Measurements from ENCODE around the gene SELENOO. TPM values are rescaled to one million over a fixed set of nuclear protein-coding genes. Genes with fewer than 3 reads are reported as not detected.

Gene SELENOO
- total RNA-seq, 1 donor from 2014 or later = 15.0 TPM

DNA sequence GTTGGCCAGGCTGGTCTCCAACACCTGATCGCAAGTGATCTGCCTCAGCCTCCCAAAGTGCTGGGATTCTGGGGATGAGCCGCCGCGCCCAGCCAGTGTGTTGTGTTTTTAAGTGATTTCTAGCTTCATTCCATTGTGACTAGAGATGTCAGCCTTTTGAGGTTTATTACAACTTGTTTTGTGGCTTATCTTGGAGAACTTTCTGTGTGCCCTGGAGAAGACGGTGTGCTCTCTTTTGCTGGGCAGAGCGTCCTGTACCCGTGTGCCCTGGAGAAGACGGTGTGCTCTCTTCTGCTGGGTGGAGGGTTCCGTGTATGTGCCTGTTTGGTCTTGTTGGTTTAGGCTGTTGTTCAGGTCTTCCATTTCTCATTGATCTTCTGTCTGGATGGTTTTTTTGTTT, 12.5 kb downstream of the SELENOO start:
- DNase-seq = no peak
- Histone ChIP-seq H3K36me3 (peaks cover 88% of the 10 kb centered on the region), H3K27me3 (ENCODE audit: low read depth) (no peaks in the 10 kb centered on the region), H3K4me1 (peaks cover 20% of the 10 kb centered on the region), H3K9me3 (replicated peaks) (no peaks in the 10 kb centered on the region), H3K4me3 (no peak overlapping the region), H3K27ac (replicated peaks) (no peak overlapping the region)
- TF ChIP-seq CTCF (IDR thresholded peaks at IDR 0.05; ENCODE audit: borderline replicate concordance) = no peak
- intact Hi-C loops (cut with micrococcal nuclease) = no loop called here

- H3K27me3 ChIP-seq (ENCODE audit: low read depth) = no peaks in the 10 kb centered on the region
- no peak for TF ChIP-seq CTCF (IDR thresholded peaks at IDR 0.05; ENCODE audit: borderline replicate concordance)
- intact Hi-C loops (cut with micrococcal nuclease) = no loop called here
- no peak for DNase-seq
- no peak overlapping the region for H3K4me3 ChIP-seq
- peaks cover 85% of the 10 kb centered on the region for H3K36me3 ChIP-seq
- no peak overlapping the region for H3K27ac ChIP-seq (replicated peaks)
- no peaks in the 10 kb centered on the region for H3K9me3 ChIP-seq (replicated peaks)
- H3K4me1 ChIP-seq = peaks cover 30% of the 10 kb centered on the region
These were observed 14.7 kb downstream of the SELENOO start for GRCh38 chr22:50215297-50216054.

DNA sequence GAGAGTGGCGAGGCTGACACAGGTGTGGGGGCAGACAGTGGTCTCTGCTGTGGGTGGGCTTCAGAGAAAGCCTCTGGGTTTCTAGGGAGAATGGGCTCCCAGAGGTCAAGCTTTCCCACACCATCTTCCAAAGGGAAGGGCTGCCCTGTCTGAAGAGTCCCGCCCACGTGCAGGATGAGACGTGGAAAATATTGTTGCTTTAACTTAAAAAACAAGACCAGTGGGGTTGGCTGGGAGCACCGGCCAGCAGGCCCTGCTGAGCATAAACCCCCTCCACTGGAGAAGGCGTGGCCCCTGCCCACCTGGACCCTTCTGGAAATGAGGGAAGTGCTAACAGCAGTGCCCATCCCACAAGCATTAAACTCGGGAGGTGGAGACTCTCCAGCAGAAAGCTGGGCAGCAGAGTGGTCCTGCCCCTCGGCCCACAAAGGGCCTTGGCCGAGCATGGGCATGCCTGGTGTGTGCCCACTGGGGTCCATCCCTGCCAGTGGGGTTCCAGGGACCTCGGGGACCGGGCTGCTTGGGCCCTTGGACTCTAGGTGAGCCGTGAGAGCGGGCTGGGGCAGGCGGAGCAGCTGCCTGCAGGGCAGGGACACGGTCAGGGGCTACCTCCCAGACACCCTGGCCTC, 15.4 kb downstream of the SELENOO start:
- no peak for TF ChIP-seq CTCF (IDR thresholded peaks at IDR 0.05; ENCODE audit: borderline replicate concordance)
- no peaks in the 10 kb centered on the region for H3K27me3 ChIP-seq (ENCODE audit: low read depth)
- no peak for DNase-seq
- no peak overlapping the region for H3K4me3 ChIP-seq
- H3K9me3 ChIP-seq (replicated peaks) = no peaks in the 10 kb centered on the region
- no peak overlapping the region for H3K27ac ChIP-seq (replicated peaks)
- H3K36me3 ChIP-seq = peaks cover 85% of the 10 kb centered on the region
- H3K4me1 ChIP-seq = peaks cover 30% of the 10 kb centered on the region
- intact Hi-C loops (cut with micrococcal nuclease) = no loop called here

- Histone ChIP-seq H3K27me3 (ENCODE audit: low read depth) (no peaks in the 10 kb centered on the region), H3K9me3 (replicated peaks) (no peaks in the 10 kb centered on the region), H3K36me3 (peaks cover 85% of the 10 kb centered on the region), H3K4me3 (no peak overlapping the region), H3K27ac (replicated peaks) (no peak overlapping the region), H3K4me1 (peaks cover 30% of the 10 kb centered on the region)
- no peak for DNase-seq
- intact Hi-C loops (cut with micrococcal nuclease) = no loop called here
- TF ChIP-seq CTCF (IDR thresholded peaks at IDR 0.05; ENCODE audit: borderline replicate concordance) = no peak
These were observed 16.1 kb downstream of the SELENOO start for GRCh38 chr22:50216684-50217520.

GRCh38 chr22:50217543-50218152, 16.8 kb downstream of the SELENOO start:
- Histone ChIP-seq H3K27me3 (ENCODE audit: low read depth) (no peaks in the 10 kb centered on the region), H3K4me1 (peaks cover 30% of the 10 kb centered on the region), H3K27ac (replicated peaks) (no peak overlapping the region), H3K9me3 (replicated peaks) (no peaks in the 10 kb centered on the region), H3K36me3 (peaks cover 85% of the 10 kb centered on the region), H3K4me3 (no peak overlapping the region)
- intact Hi-C loops (cut with micrococcal nuclease) = no loop called here
- DNase-seq = no peak
- TF ChIP-seq CTCF (IDR thresholded peaks at IDR 0.05; ENCODE audit: borderline replicate concordance) = no peak
